ENCODE measurements around the gene HSPD1. TPM values are rescaled to one million over a fixed set of nuclear protein-coding genes. Genes with fewer than 3 reads are reported as not detected.

Gene HSPD1
- total RNA-seq, 1 donor from 2014 or later = 152 TPM

DNA sequence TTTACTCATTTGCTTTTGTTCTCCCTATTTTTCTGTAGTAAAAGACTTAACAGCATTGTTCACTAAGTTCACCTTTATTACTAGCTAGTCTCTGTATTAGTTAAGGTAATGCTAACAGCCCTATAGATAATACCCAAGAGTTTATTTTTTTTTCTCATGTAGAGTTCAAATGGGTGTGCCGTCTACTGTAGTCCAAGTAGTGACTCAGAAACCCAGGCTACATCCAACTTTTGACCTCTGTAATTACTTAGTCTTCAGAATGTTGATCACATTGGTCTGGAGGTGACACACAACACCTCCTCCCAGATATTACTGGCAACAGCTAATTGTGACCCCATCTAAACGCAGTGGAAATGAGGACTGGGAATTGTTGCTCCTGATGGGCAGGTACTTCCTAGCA lies 38.6 kb downstream of the HSPD1 start:
- H3K4me3 Mint-ChIP-seq (ENCODE audit: unreplicated experiment) = no peak overlapping the region
- no peak overlapping the region for H3K27ac Mint-ChIP-seq (ENCODE audit: unreplicated experiment)
- no peaks in the 10 kb centered on the region for H3K27me3 Mint-ChIP-seq (ENCODE audit: low read depth)
- H3K4me1 Mint-ChIP-seq (ENCODE audit: low read depth) = peaks cover 33% of the 10 kb centered on the region
- no peak for DNase-seq (ENCODE audit: low spot score)
- TF ChIP-seq, protein P1, sequence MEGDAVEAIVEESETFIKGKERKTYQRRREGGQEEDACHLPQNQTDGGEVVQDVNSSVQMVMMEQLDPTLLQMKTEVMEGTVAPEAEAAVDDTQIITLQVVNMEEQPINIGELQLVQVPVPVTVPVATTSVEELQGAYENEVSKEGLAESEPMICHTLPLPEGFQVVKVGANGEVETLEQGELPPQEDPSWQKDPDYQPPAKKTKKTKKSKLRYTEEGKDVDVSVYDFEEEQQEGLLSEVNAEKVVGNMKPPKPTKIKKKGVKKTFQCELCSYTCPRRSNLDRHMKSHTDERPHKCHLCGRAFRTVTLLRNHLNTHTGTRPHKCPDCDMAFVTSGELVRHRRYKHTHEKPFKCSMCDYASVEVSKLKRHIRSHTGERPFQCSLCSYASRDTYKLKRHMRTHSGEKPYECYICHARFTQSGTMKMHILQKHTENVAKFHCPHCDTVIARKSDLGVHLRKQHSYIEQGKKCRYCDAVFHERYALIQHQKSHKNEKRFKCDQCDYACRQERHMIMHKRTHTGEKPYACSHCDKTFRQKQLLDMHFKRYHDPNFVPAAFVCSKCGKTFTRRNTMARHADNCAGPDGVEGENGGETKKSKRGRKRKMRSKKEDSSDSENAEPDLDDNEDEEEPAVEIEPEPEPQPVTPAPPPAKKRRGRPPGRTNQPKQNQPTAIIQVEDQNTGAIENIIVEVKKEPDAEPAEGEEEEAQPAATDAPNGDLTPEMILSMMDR (IDR thresholded peaks at IDR 0.05) = no peak
- H3K36me3 Mint-ChIP-seq (ENCODE audit: low read depth) = peaks cover 12% of the 10 kb centered on the region
- H3K9me3 Mint-ChIP-seq (ENCODE audit: low read depth) = no peaks in the 10 kb centered on the region

DNA sequence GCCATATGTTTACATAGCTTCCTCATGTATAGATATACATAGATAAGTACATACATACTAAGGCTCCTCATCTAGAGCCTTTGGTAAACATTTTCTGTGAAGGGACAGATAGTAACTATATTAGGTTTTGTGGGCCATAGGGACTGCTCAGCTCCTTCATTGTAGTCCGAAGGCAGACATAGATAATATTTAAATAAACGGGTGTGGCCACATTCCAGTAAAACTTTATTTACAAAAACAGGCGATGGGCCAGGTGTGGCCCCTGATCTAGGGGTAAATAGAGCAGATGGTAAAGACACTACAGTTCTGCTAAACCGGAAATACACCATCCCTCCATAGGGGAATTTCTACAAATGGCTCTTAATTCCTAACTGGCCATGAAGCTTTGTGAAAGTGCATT lies 39.0 kb downstream of the HSPD1 start:
- DNase-seq (ENCODE audit: low spot score) = no peak
- Mint-ChIP-seq H3K36me3 (ENCODE audit: low read depth) (peaks cover 10% of the 10 kb centered on the region), H3K27me3 (ENCODE audit: low read depth) (no peaks in the 10 kb centered on the region), H3K4me3 (ENCODE audit: unreplicated experiment) (no peak overlapping the region), H3K27ac (ENCODE audit: unreplicated experiment) (no peak overlapping the region), H3K4me1 (ENCODE audit: low read depth) (peaks cover 35% of the 10 kb centered on the region), H3K9me3 (ENCODE audit: low read depth) (no peaks in the 10 kb centered on the region)
- TF ChIP-seq, protein P1 (IDR thresholded peaks at IDR 0.05) = no peak

DNA sequence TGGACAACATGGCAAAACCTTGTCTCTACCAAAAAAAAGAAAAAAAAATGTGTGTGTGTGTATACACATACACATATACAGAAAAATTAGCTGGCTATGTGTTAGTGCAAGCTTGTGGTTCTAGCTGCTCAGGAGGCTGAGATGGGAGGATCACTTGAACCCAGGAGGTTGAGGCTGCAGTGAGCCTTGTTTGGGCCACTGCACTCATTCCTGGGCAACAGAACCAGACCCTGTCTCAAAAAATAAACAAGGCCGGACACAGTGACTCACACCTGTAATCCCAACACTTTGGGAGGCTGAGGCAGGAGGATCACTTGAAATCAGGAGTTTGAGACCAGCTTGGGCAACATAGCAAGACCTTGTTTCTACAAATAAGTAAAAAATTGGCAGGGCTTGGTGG lies 44.2 kb downstream of the HSPD1 start:
- Mint-ChIP-seq H3K27me3 (ENCODE audit: low read depth) (no peaks in the 10 kb centered on the region), H3K36me3 (ENCODE audit: low read depth) (peaks cover 3% of the 10 kb centered on the region), H3K9me3 (ENCODE audit: low read depth) (no peaks in the 10 kb centered on the region), H3K4me1 (ENCODE audit: low read depth) (peaks cover 47% of the 10 kb centered on the region), H3K27ac (ENCODE audit: unreplicated experiment) (peak overlapping the region; percentile 24), H3K4me3 (ENCODE audit: unreplicated experiment) (no peak overlapping the region)
- TF ChIP-seq, protein P1 (IDR thresholded peaks at IDR 0.05) = no peak
- DNase-seq (ENCODE audit: low spot score) = no peak

DNA sequence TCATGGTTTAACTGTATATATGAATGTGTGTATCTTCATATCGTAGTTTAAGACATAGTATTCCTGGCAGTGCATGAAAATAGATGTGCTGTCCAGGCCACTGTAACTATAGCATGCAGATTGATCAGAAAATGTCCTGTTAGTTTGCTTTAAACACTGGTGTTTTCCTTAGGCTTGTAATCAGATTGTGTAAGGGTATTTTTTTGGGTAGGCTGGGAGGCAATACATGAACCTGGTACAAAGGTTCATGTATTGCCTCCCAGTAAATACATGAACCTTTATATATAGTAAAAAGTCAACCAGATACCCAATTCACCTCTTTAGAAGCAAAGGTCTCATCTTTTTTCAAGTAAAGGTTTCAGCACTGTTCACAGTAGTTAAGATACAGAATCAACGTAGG lies 44.7 kb downstream of the HSPD1 start:
- H3K9me3 Mint-ChIP-seq (ENCODE audit: low read depth) = no peaks in the 10 kb centered on the region
- H3K27me3 Mint-ChIP-seq (ENCODE audit: low read depth) = no peaks in the 10 kb centered on the region
- no peak for DNase-seq (ENCODE audit: low spot score)
- peak overlapping the region; percentile 99 for H3K27ac Mint-ChIP-seq (ENCODE audit: unreplicated experiment)
- TF ChIP-seq, protein P1 (IDR thresholded peaks at IDR 0.05) = no peak
- peaks cover 2% of the 10 kb centered on the region for H3K36me3 Mint-ChIP-seq (ENCODE audit: low read depth)
- peaks cover 47% of the 10 kb centered on the region for H3K4me1 Mint-ChIP-seq (ENCODE audit: low read depth)
- H3K4me3 Mint-ChIP-seq (ENCODE audit: unreplicated experiment) = peak overlapping the region; percentile 90

DNA sequence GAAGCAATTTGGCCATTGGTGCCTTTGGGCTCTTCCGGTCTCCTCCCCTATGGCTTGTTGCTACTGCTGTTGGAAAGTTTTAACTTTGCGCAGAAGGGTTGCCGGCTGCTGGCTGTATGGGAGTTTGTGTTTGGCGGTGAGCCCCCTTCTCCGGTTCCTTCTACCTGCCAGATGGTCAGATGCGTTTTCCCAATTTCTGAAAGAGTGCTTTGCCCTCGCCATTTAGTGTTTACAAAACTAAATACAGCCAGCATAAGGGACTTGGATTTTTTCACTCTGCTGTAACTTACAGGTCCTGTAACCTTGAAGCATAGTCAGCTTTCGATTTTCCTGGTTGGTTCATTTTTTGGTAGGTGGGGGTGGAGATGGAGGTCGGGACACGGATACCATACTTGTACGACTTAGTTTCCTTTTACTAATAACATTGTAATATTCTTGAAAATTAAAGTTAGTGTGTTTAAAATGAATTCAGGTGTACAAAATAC lies 45.7 kb downstream of the HSPD1 start:
- H3K27me3 Mint-ChIP-seq (ENCODE audit: low read depth) = no peaks in the 10 kb centered on the region
- H3K9me3 Mint-ChIP-seq (ENCODE audit: low read depth) = no peaks in the 10 kb centered on the region
- H3K27ac Mint-ChIP-seq (ENCODE audit: unreplicated experiment) = peak overlapping the region; percentile 99
- H3K4me1 Mint-ChIP-seq (ENCODE audit: low read depth) = peaks cover 37% of the 10 kb centered on the region
- no peaks in the 10 kb centered on the region for H3K36me3 Mint-ChIP-seq (ENCODE audit: low read depth)
- TF ChIP-seq, protein P1 (IDR thresholded peaks at IDR 0.05) = no peak
- peak overlapping the region; percentile 90 for H3K4me3 Mint-ChIP-seq (ENCODE audit: unreplicated experiment)
- no peak for DNase-seq (ENCODE audit: low spot score)

Data from chondrocyte (in vitro differentiated cells).